Measurements from ENCODE around the gene CUL7.
A peak's percentile ranks its signal among the peaks of the same experiment; 100 is the strongest.
"Not testable (repeated sequence)": the region's sequence is repeated elsewhere in the genome, so short reads cannot be mapped to it uniquely, and the experiment has no call there.

Gene CUL7

DNA sequence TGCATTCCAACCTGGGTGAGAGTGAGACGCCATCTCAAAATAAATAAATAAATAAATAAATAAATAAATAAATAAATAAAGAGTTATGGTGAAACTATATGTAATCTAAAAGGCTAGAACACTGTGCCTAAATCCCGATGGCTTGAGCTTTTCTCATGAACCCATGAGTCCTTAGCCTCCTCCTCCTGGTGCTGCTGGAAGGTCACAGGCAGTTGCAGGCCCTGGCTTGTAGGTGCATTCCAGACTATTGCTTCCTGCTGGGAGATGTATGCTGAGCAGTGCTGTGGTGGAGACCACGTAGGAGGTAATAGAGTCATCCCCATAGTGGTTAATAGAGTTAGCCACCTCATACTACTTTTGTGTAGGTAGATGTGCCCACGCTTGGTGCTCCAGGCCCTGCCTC is 35.0 kb upstream of the CUL7 start:
- Mint-ChIP-seq H3K4me3 (no peak overlapping the region), H3K4me1 (ENCODE audit: low read depth) (peaks cover 15% of the 10 kb centered on the region), H3K9me3 (no peaks in the 10 kb centered on the region), H3K36me3 (ENCODE audit: low read depth) (no peaks in the 10 kb centered on the region), H3K27me3 (ENCODE audit: low read depth) (peaks cover 8% of the 10 kb centered on the region), H3K27ac (no peak overlapping the region)
- DNase-seq (ENCODE audit: low spot score), result no peak

DNA sequence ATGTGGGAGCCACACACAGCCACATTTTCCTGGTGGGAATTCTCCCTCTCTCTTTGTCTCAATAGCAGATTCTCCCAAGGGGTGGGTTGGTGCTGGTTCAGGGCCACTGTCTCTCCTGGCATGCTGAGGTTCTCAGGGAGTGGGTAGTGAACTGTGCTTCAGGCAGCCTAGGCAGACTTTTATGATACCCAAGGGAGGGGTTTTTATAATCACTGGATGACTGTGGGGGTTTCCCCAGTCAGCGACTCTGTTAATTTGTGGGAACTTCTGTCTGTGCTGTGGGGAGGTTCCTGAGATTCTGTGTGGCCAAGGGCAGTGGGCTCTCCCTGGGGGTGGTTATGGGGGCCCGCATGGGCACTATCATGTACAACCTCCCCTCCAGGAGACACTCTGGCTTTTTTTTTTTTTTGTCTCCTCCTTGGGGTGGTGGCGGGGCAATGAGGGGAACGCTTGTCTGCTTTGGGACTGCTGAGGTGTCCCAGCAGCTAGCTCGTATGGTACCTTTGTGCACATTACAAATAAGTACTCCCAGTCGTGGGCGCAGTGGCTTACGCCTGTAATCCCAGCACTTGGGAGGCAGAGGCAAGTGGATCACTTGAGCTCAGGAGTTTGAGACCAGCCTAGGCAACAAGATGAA is 32.5 kb upstream of the CUL7 start:
- H3K27me3 Mint-ChIP-seq (ENCODE audit: low read depth), result peaks cover 21% of the 10 kb centered on the region
- no peak for DNase-seq (ENCODE audit: low spot score)
- H3K9me3 Mint-ChIP-seq, result no peaks in the 10 kb centered on the region
- H3K4me3 Mint-ChIP-seq, result no peak overlapping the region
- no peaks in the 10 kb centered on the region for H3K36me3 Mint-ChIP-seq (ENCODE audit: low read depth)
- no peak overlapping the region for H3K27ac Mint-ChIP-seq
- peaks cover 6% of the 10 kb centered on the region for H3K4me1 Mint-ChIP-seq (ENCODE audit: low read depth)

DNA sequence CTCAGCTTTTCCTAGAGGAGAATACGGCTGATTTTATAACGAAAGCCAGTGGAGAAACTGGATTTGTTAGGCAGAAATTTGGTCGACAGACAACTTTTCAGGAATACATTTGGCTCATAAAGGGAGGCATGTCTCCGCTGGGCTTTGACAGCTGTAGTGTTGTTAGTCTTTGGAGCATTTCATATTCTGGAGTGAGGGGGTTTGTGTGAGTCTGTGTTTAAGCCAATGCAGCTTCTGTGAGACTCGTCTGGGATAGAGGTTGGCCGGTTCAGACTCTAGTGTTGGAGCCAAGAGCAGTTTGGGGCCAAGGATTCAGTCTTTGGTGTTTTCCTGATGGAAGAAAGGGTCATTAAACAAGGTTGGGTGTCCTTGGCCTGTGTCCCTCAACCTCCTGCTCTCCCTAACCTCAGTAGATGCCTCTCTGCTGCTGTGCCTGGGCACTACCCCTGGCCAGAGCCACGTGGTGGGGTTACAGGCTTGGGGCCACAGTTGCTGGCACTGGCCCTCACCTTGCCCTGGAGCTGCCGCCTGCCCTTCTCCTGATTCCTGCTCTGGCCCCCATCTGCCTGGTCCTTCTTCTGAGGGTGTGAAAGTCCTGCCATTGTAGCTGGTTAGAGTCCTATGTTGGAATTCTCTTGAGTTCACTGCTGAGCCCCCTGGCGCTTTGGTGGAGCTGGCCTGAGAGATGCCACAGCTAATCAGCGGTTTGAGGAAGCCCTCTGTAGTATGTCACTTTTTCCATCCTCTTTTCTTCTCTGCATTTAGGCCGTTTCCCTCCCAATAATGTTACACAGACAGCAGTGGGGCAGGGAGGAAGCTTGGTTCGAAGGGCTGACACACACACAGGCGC is 29.4 kb upstream of the CUL7 start:
- Mint-ChIP-seq H3K27me3 (ENCODE audit: low read depth) (peaks cover 34% of the 10 kb centered on the region), H3K4me3 (no peak overlapping the region), H3K27ac (no peak overlapping the region), H3K36me3 (ENCODE audit: low read depth) (no peaks in the 10 kb centered on the region), H3K9me3 (no peaks in the 10 kb centered on the region), H3K4me1 (ENCODE audit: low read depth) (peaks cover 6% of the 10 kb centered on the region)
- DNase-seq (ENCODE audit: low spot score), result no peak

DNA sequence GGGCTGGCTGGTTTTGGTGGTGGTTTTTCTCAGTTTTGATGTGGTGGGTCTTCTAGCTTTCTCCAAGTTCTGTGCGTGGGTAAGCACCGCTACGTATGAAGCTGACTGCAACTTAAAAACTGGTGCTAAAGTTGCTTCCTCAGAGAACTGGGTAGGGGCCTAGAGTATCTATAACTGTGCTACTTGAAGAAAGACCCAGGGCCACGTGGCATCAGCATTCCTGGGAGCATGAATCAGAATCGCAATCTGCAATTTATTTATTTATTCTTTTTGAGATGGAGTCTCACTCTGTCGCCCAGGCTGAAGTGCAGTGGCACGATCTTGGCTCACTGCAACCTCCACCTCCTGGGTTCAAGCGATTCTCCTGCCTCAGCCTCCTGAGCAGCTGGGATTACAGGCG is 28.3 kb upstream of the CUL7 start:
- not testable (repeated sequence) for H3K36me3 Mint-ChIP-seq (ENCODE audit: low read depth); H3K9me3 Mint-ChIP-seq; DNase-seq (ENCODE audit: low spot score); H3K4me1 Mint-ChIP-seq (ENCODE audit: low read depth); H3K27ac Mint-ChIP-seq; H3K4me3 Mint-ChIP-seq
- peaks cover 41% of the 10 kb centered on the region for H3K27me3 Mint-ChIP-seq (ENCODE audit: low read depth)

DNA sequence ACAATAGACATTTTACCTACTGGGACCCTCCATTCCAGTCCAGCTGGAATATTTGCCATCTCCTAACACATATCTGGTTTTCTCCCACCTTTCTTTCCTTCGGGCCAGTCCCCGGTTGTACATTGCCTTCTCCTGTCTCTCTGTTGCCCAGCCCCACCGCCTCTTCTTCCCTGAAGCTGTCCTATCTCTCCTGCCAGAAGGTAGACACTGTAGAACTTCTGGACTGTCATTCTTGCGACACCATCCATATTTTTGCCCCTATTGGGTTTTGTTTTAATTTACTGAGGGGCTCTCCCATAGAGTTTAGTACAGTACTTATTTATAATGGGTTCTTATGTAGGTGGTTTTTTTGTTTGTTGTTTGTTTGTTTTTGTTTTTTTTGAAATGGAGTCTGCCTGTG is 27.4 kb upstream of the CUL7 start:
- Mint-ChIP-seq H3K4me1 (ENCODE audit: low read depth) (peaks cover 3% of the 10 kb centered on the region), H3K9me3 (no peaks in the 10 kb centered on the region), H3K36me3 (ENCODE audit: low read depth) (no peaks in the 10 kb centered on the region), H3K27ac (no peak overlapping the region), H3K4me3 (no peak overlapping the region), H3K27me3 (ENCODE audit: low read depth) (peaks cover 44% of the 10 kb centered on the region)
- no peak for DNase-seq (ENCODE audit: low spot score)

DNA sequence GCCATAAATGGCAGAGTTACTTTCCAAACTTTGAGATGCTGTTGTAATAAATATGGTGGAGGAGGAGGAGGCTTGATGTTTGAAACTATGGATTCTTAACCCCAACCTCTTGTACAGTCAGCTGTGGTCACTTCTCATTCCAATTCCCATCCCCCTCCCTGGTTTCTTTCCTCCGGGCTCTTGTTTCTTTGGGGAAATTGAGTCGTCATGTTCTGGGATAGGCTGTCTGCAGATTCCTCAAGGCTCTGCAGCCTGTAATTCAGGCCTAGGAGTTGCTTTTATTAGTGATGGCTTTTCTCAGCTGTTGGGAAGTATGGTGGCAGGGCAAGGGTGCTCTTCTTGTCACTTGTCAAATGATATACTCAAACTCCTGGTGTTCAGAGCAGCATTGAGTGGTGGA is 25.0 kb upstream of the CUL7 start:
- peaks cover 1% of the 10 kb centered on the region for H3K4me1 Mint-ChIP-seq (ENCODE audit: low read depth)
- H3K36me3 Mint-ChIP-seq (ENCODE audit: low read depth), result no peaks in the 10 kb centered on the region
- H3K27ac Mint-ChIP-seq, result no peak overlapping the region
- H3K4me3 Mint-ChIP-seq, result no peak overlapping the region
- peaks cover 47% of the 10 kb centered on the region for H3K27me3 Mint-ChIP-seq (ENCODE audit: low read depth)
- H3K9me3 Mint-ChIP-seq, result no peaks in the 10 kb centered on the region
- no peak for DNase-seq (ENCODE audit: low spot score)

DNA sequence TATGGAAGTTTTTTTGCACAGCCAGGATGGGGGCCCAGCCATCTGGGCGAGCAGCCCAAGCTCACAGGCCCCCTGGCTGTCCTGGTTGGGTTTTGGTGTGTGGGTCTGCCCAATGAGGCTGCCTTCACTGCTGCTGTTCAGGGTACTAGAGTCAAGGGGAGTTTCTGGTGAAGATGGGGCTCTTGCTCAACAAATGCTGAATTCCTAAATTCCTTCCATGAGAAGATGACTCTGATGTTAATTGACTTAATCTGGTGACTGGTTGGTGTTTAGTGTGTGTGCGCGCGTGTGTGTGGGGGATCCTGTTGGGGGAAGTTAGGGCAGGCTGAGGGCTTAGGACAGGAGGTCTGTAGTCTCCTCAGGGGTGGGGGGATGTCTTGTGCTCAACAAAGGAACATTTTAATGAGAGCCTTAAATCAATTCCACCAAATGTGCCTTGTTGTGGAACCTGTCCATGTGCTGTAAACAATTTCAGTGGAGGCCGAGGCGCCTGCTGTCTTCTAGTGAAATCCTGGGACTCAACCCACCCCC is 24.4 kb upstream of the CUL7 start:
- Mint-ChIP-seq H3K36me3 (ENCODE audit: low read depth) (peaks cover under 1% of the 10 kb centered on the region), H3K27me3 (ENCODE audit: low read depth) (peaks cover 42% of the 10 kb centered on the region), H3K27ac (no peak overlapping the region), H3K9me3 (no peaks in the 10 kb centered on the region), H3K4me3 (no peak overlapping the region), H3K4me1 (ENCODE audit: low read depth) (peaks cover 1% of the 10 kb centered on the region)
- no peak for DNase-seq (ENCODE audit: low spot score)

DNA sequence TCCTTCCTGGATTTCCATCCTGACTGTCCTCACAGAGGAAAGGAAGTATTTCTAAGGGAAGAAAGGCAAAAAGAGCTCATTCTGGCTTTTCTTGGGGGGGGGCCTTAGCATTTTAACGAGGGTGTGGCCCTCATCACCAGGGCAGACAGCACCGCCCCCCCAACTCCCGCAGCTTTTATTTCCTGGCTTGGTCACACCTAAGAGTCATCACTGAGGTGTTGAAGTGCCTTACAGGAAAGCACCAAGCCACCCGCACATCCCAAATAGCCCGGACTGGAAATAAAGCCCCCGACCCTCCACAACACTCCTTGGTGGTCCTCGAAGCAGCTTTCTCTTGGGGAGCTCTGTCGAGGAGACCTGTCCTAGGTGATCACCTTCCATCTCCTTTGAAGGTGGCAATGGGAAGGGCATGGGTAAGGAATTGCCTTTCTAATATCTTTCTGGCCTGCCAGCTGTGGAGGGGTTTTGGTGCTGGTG is 23.7 kb upstream of the CUL7 start:
- Mint-ChIP-seq H3K9me3 (no peaks in the 10 kb centered on the region), H3K36me3 (ENCODE audit: low read depth) (peaks cover 2% of the 10 kb centered on the region), H3K27ac (no peak overlapping the region), H3K27me3 (ENCODE audit: low read depth) (peaks cover 38% of the 10 kb centered on the region), H3K4me3 (peak overlapping the region; percentile 39), H3K4me1 (ENCODE audit: low read depth) (peaks cover 1% of the 10 kb centered on the region)
- DNase-seq (ENCODE audit: low spot score), result no peak

DNA sequence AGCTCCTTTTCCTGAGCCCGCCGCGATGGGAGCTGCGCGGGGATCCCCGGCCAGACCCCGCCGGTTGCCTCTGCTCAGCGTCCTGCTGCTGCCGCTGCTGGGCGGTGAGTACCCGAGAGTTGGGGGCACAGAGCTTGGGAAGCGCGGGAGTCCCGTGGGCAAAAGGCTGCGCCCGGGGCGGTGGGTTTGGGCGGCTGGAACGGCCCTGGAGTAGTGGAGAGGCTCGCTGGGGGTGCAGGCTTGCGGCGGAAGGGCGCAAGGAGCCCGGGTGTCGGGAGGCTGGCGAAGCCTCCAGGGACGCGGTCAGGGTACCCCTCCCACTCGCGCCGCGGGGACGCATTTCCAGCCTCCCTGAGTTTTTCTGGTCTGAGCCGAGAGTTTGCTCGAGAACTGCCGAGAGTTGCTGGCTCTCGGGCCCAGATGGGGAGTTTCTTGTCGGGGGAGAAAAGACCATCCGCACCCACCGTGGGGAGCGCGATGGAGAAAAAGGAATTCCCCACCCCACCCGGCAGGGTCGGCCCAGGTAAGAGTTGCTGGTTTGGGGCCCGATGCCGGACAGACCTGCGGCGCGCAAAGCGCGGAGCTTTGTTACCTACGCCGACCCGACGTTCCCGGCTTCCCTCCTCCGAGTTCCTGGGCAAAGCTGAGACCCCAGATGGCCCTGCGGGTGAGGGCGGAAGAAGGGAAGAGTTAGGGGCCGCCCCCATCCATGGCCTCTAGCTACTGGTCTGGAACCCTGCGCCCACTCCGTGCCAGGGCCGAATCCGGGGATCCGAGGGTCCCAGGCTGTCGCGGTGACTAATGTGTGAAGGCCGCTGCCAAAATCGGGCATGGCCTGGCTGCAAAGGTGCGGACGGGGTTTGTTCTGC is 23.0 kb upstream of the CUL7 start:
- H3K9me3 Mint-ChIP-seq, result no peaks in the 10 kb centered on the region
- H3K27ac Mint-ChIP-seq, result no peak overlapping the region
- H3K36me3 Mint-ChIP-seq (ENCODE audit: low read depth), result peaks cover 2% of the 10 kb centered on the region
- no peak for DNase-seq (ENCODE audit: low spot score)
- peaks cover 36% of the 10 kb centered on the region for H3K27me3 Mint-ChIP-seq (ENCODE audit: low read depth)
- peaks cover under 1% of the 10 kb centered on the region for H3K4me1 Mint-ChIP-seq (ENCODE audit: low read depth)
- H3K4me3 Mint-ChIP-seq, result peak overlapping the region; percentile 39

DNA sequence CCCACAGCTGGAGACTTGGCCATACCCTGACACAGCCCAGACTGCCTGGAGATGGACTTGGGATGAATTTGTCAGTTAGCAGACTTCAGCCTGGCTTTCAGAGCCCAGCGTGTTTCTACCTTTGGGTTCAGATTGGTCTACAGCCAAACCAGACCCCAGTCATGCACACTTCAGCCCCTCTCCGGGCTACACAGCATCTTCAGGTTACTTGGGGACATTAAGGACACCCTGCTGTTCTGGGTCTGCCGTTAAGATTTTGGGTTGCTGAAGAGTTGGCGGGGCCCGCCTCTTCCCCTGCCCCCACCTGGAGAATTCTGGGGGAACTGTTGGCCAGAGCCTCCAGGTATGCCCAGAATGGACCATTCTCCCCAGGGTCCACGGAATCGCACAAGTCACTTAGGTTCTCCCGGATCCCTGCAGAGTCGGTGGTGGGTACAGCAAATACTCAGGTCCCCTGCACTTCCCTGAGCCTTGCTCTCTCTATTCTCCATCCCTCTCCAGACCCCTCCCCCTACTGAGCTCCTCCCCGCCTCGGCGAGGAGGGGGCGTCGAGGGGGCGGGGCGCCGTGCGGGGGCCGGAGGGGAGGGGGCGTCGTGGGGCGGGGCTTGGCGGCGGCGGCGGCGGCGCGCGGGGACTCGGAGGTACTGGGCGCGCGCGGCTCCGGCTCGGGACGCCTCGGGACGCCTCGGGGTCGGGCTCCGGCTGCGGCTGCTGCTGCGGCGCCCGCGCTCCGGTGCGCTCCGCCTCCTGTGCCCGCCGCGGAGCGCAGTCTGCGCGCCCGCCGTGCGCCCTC is 22.2 kb upstream of the CUL7 start, which contains the start of gene PTK7:
Gene PTK7 (plus strand): TSS at position 645 of the 794 bp plus-strand sequence. CDS start 175 bp downstream, outside the sequence.
- no peak for DNase-seq (ENCODE audit: low spot score)
- Mint-ChIP-seq H3K27me3 (ENCODE audit: low read depth) (peaks cover 31% of the 10 kb centered on the region), H3K36me3 (ENCODE audit: low read depth) (peaks cover 2% of the 10 kb centered on the region), H3K4me1 (ENCODE audit: low read depth) (no peaks in the 10 kb centered on the region), H3K27ac (no peak within 1 kb of the TSS), H3K9me3 (no peaks in the 10 kb centered on the region), H3K4me3 (peak within 1 kb of the TSS; percentile 39)

DNA sequence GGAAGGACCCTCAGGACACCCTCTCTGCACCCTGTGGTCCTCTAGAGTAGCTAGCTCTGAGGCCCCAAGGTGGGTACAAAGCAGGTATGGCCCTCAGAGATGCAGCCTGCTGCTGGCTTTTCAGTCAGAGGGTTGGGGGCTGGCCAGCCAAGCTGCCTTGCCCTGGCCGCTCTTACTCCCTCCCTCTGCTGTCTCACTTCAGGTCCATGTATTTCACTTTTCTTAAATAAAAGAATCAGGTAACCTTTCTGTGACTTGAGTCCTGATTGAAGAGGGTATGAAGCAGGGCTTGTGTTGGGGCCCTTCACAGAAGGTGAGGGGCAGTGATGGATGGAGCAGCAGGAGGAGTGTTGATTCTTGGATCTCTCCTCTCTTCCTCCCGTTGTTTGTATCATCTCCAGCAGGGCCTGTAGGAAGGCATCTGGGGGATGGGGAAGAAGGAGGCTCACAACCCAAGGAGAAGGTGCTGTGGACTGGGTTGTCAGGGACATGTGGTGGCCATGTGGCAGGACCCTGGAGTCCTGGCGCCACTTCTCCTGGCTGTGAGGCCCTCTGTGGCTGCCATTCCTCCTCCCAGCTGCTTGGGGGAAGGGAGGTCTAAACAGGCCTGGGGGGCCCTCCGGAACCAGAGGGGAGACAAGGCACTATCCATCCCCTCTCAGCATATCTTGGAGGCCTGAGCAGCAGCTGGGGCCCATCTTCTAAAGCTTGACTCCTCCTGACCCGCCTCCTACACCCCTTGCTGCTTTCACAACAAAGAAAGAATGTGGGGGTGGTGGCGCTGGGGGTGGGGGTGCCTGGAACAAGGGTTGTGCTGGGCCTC is 21.4 kb upstream of the CUL7 start:
- no peak overlapping the region for H3K27ac Mint-ChIP-seq
- H3K36me3 Mint-ChIP-seq (ENCODE audit: low read depth), result peaks cover 2% of the 10 kb centered on the region
- H3K4me1 Mint-ChIP-seq (ENCODE audit: low read depth), result peaks cover 3% of the 10 kb centered on the region
- no peak for DNase-seq (ENCODE audit: low spot score)
- H3K27me3 Mint-ChIP-seq (ENCODE audit: low read depth), result peaks cover 31% of the 10 kb centered on the region
- H3K9me3 Mint-ChIP-seq, result no peaks in the 10 kb centered on the region
- peak overlapping the region; percentile 18 for H3K4me3 Mint-ChIP-seq

DNA sequence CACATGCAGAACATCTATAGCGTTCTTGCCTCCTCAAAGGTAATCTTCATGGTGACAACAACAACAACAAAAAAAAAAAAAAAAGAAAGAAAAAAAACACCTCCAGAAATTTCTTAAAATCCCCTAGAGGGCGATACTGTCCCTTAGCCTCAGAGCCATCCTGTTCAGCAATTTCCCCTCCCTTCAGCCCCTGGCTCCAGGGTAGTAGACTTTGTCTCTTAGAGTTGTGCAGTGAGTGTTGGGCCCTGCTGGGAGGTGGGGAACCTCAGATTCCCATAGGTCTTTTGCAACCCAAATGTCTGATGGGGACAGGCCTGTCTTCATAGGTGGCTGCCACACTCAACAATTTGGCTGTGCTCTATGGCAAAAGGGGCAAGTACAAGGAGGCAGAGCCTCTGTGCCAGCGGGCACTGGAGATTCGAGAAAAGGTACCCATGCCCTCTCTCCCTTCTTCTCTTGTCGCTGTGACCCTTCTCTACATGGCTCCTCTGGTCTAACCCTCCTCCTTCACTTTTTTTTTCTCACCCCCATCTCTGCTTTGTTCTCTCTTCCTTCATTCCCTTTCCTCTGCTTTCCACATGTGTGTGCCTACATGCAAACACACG is 16.5 kb upstream of the CUL7 start:
- DNase-seq (ENCODE audit: low spot score), result no peak
- peak overlapping the region; percentile 35 for H3K27ac Mint-ChIP-seq
- H3K9me3 Mint-ChIP-seq, result no peaks in the 10 kb centered on the region
- peaks cover 4% of the 10 kb centered on the region for H3K4me1 Mint-ChIP-seq (ENCODE audit: low read depth)
- peaks cover 2% of the 10 kb centered on the region for H3K36me3 Mint-ChIP-seq (ENCODE audit: low read depth)
- peaks cover 6% of the 10 kb centered on the region for H3K27me3 Mint-ChIP-seq (ENCODE audit: low read depth)
- no peak overlapping the region for H3K4me3 Mint-ChIP-seq

Data from T-helper 2 cell treated with Interferon-gamma antibody and Interleukin-4, amounts not matched to agents 5 μg/mL and 100 μg/mL, for 36 hours (primary cell).